Activated CD4-positive, alpha-beta T cell treated with anti-CD3 and anti-CD28 coated beads, Interleukin-2, amount 10 ng/mL, durations not matched to agents 7 days and 5 days (primary cell): ENCODE data around the gene MORN4. TPM values are rescaled to one million over a fixed set of nuclear protein-coding genes. Genes with fewer than 3 reads are reported as not detected.

ENCODE experiments used
- CTCF ChIA-PET: fragments of 350-600 bp; sonication (Branson Sonifier 250); formaldehyde crosslinking; loops from one replicate; lab custom pipeline; 2021; ENCODE audit warnings: antibody characterized with exemption; lab: Charles Lee
- POLR2A ChIA-PET: fragments of 350-600 bp; sonication (Branson Sonifier 250); formaldehyde crosslinking; loops from one replicate; lab custom pipeline; 2021; ENCODE audit warnings: antibody characterized with exemption; lab: Charles Lee
- DNase-seq: peaks from one replicate; pipeline ENCODE4 v3.0.0-alpha.2; 2020
- H3K27ac Mint-ChIP-seq: one replicate; pipeline ENCODE4 v1.8.0; 2021; ENCODE audit warnings: mild to moderate bottlenecking, moderate library complexity, mixed read lengths
- H3K27me3 Mint-ChIP-seq: one replicate; pipeline ENCODE4 v1.8.0; 2021; ENCODE audit warnings: mixed read lengths
- H3K36me3 Mint-ChIP-seq: one replicate; pipeline ENCODE4 v1.8.0; 2021; ENCODE audit warnings: low read depth, mixed read lengths
- H3K4me1 Mint-ChIP-seq: one replicate; pipeline ENCODE4 v1.8.0; 2021; ENCODE audit warnings: mixed read lengths
- H3K4me3 Mint-ChIP-seq: one replicate; pipeline ENCODE4 v1.8.0; 2021; ENCODE audit warnings: mild to moderate bottlenecking, moderate library complexity, mixed read lengths
- H3K9me3 Mint-ChIP-seq: one replicate; pipeline ENCODE4 v1.8.0; 2021; ENCODE audit warnings: mixed read lengths
- total RNA-seq, 2 experiments: library from RNA; stranded (reverse); gene quantifications; one replicate each; pipeline ENCODE4 v1.2.3, GENCODE V29; 2021

The MORN4 gene
- total RNA-seq, 2 experiments from 2014 or later: 1.2 to 1.3 TPM

GRCh38 chr10:97575127-97575668 lies 58.1 kb downstream of the MORN4 start:
- ChIA-PET POLR2A (no interaction called here), CTCF (interaction anchor here (0.9 to 1.5 kb wide), 7 partner anchors 9 to 142 kb away, joined by 3 to 5 read pairs (median 4); partner anchors contain the start of gene HOGA1)
- Mint-ChIP-seq H3K27me3 (peaks cover 1% of the 10 kb centered on the region), H3K36me3 (no peaks in the 10 kb centered on the region), H3K27ac (no peak overlapping the region), H3K4me3 (no peak overlapping the region), H3K4me1 (no peaks in the 10 kb centered on the region), H3K9me3 (no peaks in the 10 kb centered on the region)
- no peak for DNase-seq

DNA sequence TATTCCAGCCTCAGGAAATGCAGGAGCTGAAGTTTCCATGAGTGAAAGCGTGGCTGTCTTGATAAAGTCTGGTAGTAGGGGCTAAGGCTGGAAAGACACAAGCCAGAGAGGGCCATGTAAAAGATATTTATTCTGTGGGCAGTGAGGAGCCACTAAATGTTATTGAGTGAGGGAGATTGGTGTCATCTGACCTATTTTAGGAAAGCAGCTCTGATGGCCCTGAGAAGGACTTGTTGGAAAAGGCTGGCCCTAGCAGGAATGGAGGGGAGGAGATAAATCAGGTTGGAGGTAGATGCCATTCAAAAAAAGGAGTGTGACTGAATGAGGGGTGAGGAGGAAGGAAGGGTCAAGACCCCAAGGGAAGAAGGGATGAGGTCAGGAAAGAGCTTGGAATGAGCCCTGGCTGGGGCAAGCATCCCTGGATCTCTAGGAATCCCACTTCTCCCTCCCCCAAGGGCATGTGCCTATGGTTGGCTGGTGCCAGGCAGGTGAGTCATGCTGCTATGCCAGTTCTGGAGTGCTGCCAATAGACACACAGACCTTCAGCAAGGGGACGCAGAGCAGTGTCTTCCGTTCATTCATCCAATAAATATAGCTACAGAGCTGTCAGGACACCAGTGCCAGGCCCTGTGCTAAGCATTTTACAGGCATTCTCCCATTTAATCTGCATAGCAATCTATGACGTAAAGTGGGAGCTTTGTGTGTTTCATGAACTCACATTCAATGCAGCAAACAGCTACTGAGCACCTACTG lies 58.8 kb downstream of the MORN4 start:
- Mint-ChIP-seq H3K27ac (no peak overlapping the region), H3K4me1 (no peaks in the 10 kb centered on the region), H3K36me3 (no peaks in the 10 kb centered on the region), H3K4me3 (no peak overlapping the region), H3K27me3 (peaks cover 1% of the 10 kb centered on the region), H3K9me3 (no peaks in the 10 kb centered on the region)
- ChIA-PET POLR2A (no interaction called here), CTCF (interaction anchor here (0.9 to 1.5 kb wide), 6 partner anchors 10 to 143 kb away, joined by 3 to 7 read pairs (median 4); partner anchors contain the start of gene HOGA1)
- no peak for DNase-seq

GRCh38 chr10:97573672-97574071 lies 59.6 kb downstream of the MORN4 start:
- H3K9me3 Mint-ChIP-seq: no peaks in the 10 kb centered on the region
- no peaks in the 10 kb centered on the region for H3K4me1 Mint-ChIP-seq
- H3K4me3 Mint-ChIP-seq: no peak overlapping the region
- H3K27me3 Mint-ChIP-seq: no peaks in the 10 kb centered on the region
- ChIA-PET POLR2A (no interaction called here), CTCF (interaction anchor here (1.0 to 2.5 kb wide), 3 partner anchors 16 to 23 kb away, joined by 5 to 9 read pairs (median 7); partner anchors contain the start of gene C10orf62)
- H3K27ac Mint-ChIP-seq: no peak overlapping the region
- DNase-seq: no peak
- no peaks in the 10 kb centered on the region for H3K36me3 Mint-ChIP-seq

DNA sequence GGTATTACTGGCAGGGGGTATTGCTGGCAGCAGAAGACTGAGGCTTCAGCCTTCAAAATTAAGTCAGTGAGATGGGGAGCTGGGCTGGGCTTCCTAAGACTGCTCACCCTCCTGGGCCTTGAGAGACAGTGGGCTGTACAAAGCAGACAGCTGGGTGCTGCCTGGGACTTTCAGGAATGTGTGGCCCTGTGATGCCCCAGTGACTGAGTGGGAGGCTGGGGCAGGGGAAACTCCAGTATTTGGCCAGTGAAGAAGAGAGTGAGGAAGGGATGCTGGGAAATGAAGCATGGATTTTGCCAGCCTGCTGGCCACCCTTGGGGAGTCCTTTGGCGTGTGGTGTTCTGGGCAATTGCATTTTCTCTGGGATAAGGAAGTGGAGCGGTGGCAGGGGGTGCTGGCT lies 60.3 kb downstream of the MORN4 start:
- ChIA-PET POLR2A (no interaction called here), CTCF (interaction anchor here (1.0 to 2.5 kb wide), 7 partner anchors 11 to 40 kb away, joined by 4 to 11 read pairs (median 8); partner anchors contain the start of genes C10orf62 and HOGA1)
- Mint-ChIP-seq H3K27me3 (no peaks in the 10 kb centered on the region), H3K36me3 (no peaks in the 10 kb centered on the region), H3K4me3 (no peak overlapping the region), H3K4me1 (no peaks in the 10 kb centered on the region), H3K9me3 (no peaks in the 10 kb centered on the region), H3K27ac (no peak overlapping the region)
- no peak for DNase-seq

GRCh38 chr10:97572214-97572989 lies 60.9 kb downstream of the MORN4 start, which contains the start of gene ANKRD2:
Gene ANKRD2 (plus strand): TSS chr10:97572779. CDS start chr10:97572789, 10 bp downstream.
- H3K4me3 Mint-ChIP-seq: no peak within 1 kb of the TSS
- no peaks in the 10 kb centered on the region for H3K9me3 Mint-ChIP-seq
- no peaks in the 10 kb centered on the region for H3K36me3 Mint-ChIP-seq
- H3K27me3 Mint-ChIP-seq: no peaks in the 10 kb centered on the region
- ChIA-PET POLR2A (no interaction called here), CTCF (interaction anchor here (0.6 to 2.5 kb wide), 15 partner anchors 9 to 152 kb away, joined by 3 to 11 read pairs (median 5); partner anchors contain the start of genes C10orf62 and HOGA1)
- no peak within 1 kb of the TSS for H3K27ac Mint-ChIP-seq
- peak; percentile 71 for DNase-seq
- H3K4me1 Mint-ChIP-seq: no peaks in the 10 kb centered on the region

GRCh38 chr10:97571622-97572021 lies 61.7 kb downstream of the MORN4 start:
- ChIA-PET POLR2A (no interaction called here), CTCF (interaction anchor here (0.6 to 2.5 kb wide), 14 partner anchors 10 to 153 kb away, joined by 3 to 11 read pairs (median 5); partner anchors contain the start of genes C10orf62 and HOGA1)
- Mint-ChIP-seq H3K4me1 (no peaks in the 10 kb centered on the region), H3K27me3 (no peaks in the 10 kb centered on the region), H3K27ac (no peak overlapping the region), H3K36me3 (no peaks in the 10 kb centered on the region), H3K9me3 (no peaks in the 10 kb centered on the region), H3K4me3 (no peak overlapping the region)
- DNase-seq: no peak

DNA sequence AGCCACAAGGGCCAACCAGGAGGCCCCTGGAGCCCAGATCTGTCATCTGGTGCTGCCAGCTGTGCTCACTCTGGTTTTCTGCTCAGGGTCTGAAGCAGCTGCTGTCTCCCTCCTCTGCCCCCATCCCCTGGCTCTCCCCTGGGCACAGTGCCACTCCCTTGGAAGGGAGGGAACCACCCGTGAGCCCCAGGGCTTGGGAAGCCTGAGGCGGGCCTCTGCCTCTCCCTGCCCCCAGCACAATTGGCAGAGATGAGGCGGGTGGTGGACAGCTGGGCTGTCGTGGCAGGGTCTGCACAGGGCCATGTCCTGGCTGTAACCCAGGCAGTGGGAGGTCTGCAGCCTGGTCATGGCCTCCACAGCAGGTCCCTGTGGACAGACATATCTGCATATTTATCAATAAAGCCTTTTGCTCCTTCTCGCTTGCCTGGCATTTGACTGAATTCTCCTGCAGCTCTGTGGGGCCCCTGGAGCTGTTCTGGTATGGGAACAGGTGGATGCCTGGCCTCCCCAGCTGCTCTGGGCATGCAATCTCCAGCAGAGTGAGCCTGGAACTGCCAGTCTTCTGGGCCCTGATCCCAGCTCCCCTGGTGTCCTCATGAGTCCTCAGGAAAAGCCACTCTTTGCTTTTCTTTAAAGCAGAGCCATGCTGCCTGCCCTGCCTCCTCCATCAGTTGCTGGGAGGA lies 62.4 kb downstream of the MORN4 start:
- Mint-ChIP-seq H3K9me3 (no peaks in the 10 kb centered on the region), H3K27me3 (no peaks in the 10 kb centered on the region), H3K27ac (no peak overlapping the region), H3K36me3 (no peaks in the 10 kb centered on the region), H3K4me1 (no peaks in the 10 kb centered on the region), H3K4me3 (no peak overlapping the region)
- no peak for DNase-seq
- POLR2A ChIA-PET: no interaction called here
- CTCF ChIA-PET: interaction anchor here (1.2 to 2.3 kb wide), 7 partner anchors 10 to 95 kb away, joined by 3 to 11 read pairs (median 8); no protein-coding TSS in a partner anchor

- Mint-ChIP-seq H3K27me3 (no peaks in the 10 kb centered on the region), H3K4me1 (no peaks in the 10 kb centered on the region), H3K27ac (no peak overlapping the region), H3K4me3 (no peak overlapping the region), H3K9me3 (no peaks in the 10 kb centered on the region), H3K36me3 (no peaks in the 10 kb centered on the region)
- ChIA-PET CTCF (no interaction called here), POLR2A (no interaction called here)
- DNase-seq: no peak
Observed at GRCh38 chr10:97570146-97570788, 63.0 kb downstream of the MORN4 start.

- H3K27ac Mint-ChIP-seq: no peak overlapping the region
- CTCF ChIA-PET: interaction anchor here (1.7 kb wide), 1 partner anchor 50 kb away, joined by 3 read pairs; no protein-coding TSS in a partner anchor
- H3K4me3 Mint-ChIP-seq: no peak overlapping the region
- H3K9me3 Mint-ChIP-seq: no peaks in the 10 kb centered on the region
- no peaks in the 10 kb centered on the region for H3K4me1 Mint-ChIP-seq
- no peaks in the 10 kb centered on the region for H3K36me3 Mint-ChIP-seq
- no peaks in the 10 kb centered on the region for H3K27me3 Mint-ChIP-seq
- POLR2A ChIA-PET: no interaction called here
- no peak for DNase-seq
Observed at GRCh38 chr10:97567891-97568290, 65.4 kb downstream of the MORN4 start.

DNA sequence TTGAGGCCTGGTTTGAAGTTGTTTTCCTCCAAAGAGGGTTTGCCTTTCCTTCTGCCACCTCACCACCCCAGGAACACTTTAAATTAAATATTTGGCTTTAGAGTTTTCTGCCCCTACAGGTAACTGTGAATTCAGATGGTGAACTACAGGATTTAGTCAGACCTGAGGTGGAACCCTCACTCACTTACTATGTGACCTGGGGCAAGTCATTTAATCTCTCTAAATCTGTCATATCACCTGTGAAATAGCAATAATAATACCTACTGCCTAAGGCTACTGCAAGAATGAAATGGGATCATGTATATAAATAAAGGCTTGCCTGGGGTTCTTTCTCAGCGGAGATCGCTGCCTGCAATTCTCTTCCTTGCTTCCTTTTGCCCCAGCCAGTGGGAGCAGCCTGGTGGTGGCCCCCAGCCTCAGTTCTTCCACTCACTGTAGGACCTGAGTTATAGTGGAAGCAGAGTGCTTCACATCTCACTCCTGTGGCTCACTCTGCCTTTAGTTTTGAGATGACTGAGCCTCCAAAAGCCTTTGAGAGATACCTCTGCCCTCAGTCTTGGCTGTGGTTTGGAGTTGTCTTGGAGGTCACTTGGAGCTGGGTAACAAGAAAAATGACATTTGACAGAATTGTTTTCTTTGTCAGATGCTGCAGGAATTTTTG lies 66.8 kb downstream of the MORN4 start:
- Mint-ChIP-seq H3K27ac (no peak overlapping the region), H3K27me3 (no peaks in the 10 kb centered on the region), H3K4me3 (no peak overlapping the region), H3K9me3 (peaks cover 3% of the 10 kb centered on the region), H3K36me3 (no peaks in the 10 kb centered on the region), H3K4me1 (no peaks in the 10 kb centered on the region)
- CTCF ChIA-PET: no interaction called here
- POLR2A ChIA-PET: no interaction called here
- DNase-seq: no peak

DNA sequence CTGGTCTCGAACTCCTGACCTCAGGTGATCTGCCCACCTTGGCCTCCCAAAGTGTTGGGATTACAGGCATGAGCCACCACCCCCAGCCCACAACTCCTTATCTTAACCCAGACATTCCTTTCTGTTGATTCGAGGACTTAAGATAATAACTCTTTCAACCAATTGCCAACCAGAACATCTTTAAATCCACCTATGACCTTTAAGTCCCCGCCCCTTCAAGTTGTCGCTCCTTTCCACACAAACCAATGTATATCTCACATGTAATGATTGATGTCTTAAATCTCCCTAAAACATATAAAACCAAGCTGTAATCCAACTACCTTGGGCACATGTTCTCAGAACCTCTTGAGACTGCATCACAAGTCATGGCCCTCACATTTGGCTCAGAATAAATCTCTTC lies 68.5 kb downstream of the MORN4 start:
- no peak for DNase-seq
- Mint-ChIP-seq H3K36me3 (no peaks in the 10 kb centered on the region), H3K4me1 (peaks cover 3% of the 10 kb centered on the region), H3K27ac (no peak overlapping the region), H3K9me3 (peaks cover 3% of the 10 kb centered on the region), H3K4me3 (no peak overlapping the region), H3K27me3 (no peaks in the 10 kb centered on the region)
- ChIA-PET CTCF (interaction anchor here (0.6 kb wide), 1 partner anchor 17 kb away, joined by 4 read pairs; no protein-coding TSS in a partner anchor), POLR2A (no interaction called here)
